Measurements from ENCODE around the gene SLC66A1. TPM values are rescaled to one million over a fixed set of nuclear protein-coding genes. Genes with fewer than 3 reads are reported as not detected.

SLC66A1 gene
- total RNA-seq, 1 donor from 2014 or later, result 11.3 TPM

DNA sequence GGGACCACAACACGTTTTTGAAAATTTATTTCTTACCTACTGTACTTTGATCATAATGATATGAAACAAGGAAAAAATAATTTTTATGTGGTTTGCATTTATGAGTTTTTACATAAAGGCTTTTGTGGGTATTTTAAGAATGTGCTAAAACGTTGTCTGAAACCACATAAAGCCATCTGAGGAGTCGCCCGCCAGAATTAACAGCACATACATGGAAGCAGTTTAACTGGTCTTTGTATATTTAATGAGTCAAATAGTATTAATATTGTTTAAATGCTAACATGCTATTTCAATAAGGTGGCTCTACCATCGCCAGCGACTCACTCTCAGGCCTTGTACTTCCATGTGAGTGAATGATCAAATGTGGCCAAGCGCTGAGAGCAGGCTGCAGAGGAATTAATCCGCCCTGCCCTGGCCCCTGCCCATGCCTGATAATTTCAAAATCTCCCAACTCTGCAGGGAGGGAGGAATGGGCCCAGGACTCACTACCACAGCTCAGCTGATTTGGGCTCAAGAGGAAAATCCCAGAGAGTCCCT lies 49.6 kb downstream of the SLC66A1 start:
- no peak for DNase-seq (ENCODE audit: low spot score)

GRCh38 chr1:19363536-19364152 lies 51.5 kb downstream of the SLC66A1 start:
- DNase-seq (ENCODE audit: low spot score), result no peak

GRCh38 chr1:19365721-19366120 lies 53.6 kb downstream of the SLC66A1 start:
- no peak for DNase-seq (ENCODE audit: low spot score)

DNA sequence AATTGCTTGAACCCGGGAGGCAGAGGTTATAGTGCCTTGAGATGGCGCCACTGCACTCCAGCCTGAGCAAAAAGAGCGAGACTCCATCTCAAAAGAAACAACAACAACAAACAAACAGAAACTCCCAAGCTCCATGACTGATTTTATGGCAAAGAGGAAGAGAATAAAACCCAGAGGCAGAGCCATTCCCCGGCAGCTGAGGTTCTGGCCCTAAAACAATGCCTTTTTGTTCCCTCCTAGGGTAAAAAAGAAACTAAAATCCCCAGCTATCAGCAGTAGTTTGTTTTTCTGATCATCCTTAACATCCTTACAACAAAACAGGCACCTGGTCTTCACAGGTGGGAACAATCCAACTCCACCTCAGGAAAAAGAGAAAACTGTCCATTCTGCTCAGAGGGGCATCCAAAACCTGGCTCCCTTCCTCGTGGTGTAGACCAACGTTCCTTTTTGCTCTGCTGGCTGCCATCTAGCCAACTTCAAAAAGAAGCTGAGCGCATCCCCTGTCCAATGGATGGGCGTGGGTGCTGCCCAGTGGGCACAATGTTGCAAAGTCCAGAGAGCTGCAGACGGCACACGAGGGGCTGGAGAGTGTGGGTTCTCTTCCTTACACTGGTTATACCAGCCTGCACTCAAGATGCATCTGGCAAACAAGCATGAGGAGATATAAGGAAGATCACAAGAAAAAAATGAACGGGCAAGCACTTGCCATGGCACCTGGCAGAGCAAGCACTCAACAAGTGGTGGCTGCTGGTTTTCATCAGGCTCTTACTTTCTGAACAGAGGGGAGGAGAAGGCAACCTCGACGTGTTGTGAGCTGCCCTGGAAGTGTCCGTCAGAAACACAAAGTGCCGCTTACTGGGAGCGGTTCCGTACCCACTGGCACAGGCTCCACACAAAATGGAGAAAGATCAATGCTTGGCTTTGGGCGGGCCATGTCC lies 54.7 kb downstream of the SLC66A1 start:
- DNase-seq (ENCODE audit: low spot score), result no peak

- DNase-seq (ENCODE audit: low spot score), result no peak
These were observed 55.5 kb downstream of the SLC66A1 start for GRCh38 chr1:19367584-19368041.

- DNase-seq (ENCODE audit: low spot score), result no peak
These were observed 55.9 kb downstream of the SLC66A1 start for GRCh38 chr1:19368050-19368449.

DNA sequence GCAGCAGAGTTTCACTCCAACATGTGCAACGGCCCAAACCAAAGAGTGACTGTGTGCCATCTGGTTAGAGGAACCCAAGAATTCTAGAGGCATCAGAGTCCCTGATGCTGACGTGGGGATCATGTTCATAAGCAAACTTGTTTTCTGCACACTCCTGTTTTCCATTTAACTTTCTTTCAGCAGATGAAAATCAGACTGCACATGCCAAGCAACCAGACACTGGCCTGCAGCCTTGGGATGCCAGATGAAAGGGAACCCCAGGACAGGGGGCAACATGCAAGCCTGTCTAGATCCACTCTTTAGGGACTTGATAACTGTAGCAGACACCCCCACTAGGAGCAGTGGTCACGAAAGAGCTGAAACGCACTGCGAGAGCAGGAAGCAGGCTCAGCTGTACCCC lies 56.8 kb downstream of the SLC66A1 start:
- DNase-seq (ENCODE audit: low spot score), result no peak

DNA sequence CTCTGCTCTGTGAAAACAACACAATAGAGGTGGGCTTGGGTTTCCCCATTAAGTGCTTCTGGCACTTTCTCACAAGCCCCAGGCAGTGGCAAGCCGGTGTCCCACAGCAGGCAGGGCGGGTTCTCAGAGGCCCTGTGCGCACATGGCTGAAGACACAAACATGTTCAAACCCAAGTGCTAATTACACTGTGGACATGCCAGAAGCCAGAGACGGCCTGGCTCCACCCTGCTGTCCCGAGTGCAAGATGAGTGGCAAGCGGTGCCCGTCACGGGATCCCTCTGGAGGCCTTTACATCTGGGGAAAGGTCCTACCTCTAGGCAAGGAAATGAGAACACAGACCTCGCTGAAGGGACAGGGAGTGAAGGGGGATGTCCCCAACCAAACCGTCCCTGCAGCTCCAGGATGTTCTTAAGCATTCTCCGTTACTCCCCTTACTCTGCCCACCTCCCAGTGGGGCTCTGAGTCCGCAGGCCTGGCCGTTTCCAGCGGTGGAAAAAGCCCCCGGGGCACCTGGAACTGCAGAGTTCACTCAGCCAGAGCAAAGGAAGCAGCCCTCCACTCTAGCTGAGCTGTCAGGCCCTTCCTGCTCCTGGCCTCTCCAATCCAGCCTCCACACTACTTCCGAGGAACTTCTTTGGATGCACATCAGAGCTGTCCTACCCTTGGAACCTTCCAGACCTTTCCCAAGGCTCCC lies 57.4 kb downstream of the SLC66A1 start:
- no peak for DNase-seq (ENCODE audit: low spot score)

- no peak for DNase-seq (ENCODE audit: low spot score)
These were observed 58.5 kb downstream of the SLC66A1 start for GRCh38 chr1:19370453-19371170.

- no peak for DNase-seq (ENCODE audit: low spot score)
These were observed 59.4 kb downstream of the SLC66A1 start for GRCh38 chr1:19371226-19372135.

DNA sequence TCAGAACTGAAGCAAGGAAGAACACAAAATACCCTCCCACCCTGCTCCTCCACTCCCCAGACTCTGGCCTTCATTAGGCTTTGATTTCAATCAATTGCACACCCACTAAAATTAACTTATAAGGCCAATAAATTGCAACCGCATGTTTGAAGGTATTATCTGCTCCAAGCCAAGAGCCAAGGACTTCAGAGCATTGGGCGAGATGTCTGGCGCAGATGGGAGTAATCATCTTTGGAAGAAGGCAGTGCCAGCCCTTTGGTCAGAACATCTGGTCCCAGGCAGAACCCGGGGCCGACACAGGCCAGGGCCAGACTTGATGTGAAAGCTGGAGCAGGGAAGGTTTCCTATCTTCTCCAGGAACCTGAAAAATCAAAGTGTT lies 60.0 kb downstream of the SLC66A1 start:
- no peak for DNase-seq (ENCODE audit: low spot score)

GRCh38 chr1:19372602-19373001 lies 60.5 kb downstream of the SLC66A1 start:
- DNase-seq (ENCODE audit: low spot score), result no peak

DNA sequence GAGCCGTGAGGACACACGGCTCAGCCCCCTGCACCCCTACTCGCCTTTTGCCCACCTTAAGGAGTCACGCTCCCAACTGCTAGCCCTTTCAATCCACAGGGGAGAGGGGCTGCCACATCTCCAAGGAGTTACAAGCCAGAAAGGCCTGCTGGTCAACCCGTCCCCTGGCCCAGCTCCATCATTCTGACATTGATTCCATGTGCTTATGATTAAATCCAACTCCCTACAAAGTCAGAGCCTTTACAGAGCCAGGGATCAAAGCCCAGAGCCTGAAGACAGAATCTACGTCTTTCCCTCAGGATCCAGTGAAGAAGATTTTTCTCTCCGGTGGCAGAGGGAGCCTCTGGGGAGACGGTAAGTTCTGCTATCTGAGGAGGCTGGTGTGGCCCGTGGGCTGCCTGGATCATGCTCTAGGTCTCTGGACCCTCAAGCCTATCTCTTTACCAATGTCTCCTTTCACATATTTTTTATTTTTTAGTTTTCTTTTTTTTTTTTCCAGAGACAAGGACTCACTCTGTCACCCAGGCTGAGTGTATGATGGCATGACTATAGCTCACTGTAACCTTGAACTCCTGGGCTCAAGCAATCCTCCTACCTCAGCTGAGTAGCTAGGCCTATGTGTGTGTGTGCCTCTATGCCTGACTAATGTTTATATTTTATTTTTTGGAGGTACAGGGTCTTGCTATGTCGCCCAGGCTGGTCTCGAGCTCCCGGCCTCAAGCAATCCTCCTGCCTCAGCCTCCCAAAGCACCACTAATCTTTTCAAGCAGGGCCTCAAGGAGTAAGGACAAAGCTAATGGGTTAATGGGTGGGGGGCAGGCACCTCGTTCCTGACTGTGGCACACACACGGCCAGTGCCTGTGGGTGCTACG lies 61.3 kb downstream of the SLC66A1 start:
- DNase-seq (ENCODE audit: low spot score), result no peak

- no peak for DNase-seq (ENCODE audit: low spot score)
These were observed 62.1 kb downstream of the SLC66A1 start for GRCh38 chr1:19374083-19374801.

DNA sequence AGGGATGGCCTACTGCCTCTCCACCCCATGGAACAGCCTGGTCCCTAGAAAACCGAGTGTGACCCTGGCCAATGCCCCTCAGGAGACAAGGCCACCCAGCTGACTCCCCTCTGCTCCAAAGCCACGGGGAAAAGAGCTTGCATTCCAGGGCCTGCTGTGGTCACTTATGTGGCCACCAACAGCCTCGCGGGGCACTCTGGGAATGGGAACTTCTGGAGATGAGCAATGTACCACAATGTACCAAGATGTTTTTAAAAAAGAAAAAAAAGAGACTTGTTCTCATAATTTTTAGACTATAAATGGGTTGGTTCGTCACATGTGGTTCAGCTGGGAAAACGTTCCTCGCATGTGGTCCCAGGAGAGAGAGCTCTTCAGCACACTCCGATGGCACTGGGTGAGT lies 62.8 kb downstream of the SLC66A1 start:
- no peak for DNase-seq (ENCODE audit: low spot score)

DNA sequence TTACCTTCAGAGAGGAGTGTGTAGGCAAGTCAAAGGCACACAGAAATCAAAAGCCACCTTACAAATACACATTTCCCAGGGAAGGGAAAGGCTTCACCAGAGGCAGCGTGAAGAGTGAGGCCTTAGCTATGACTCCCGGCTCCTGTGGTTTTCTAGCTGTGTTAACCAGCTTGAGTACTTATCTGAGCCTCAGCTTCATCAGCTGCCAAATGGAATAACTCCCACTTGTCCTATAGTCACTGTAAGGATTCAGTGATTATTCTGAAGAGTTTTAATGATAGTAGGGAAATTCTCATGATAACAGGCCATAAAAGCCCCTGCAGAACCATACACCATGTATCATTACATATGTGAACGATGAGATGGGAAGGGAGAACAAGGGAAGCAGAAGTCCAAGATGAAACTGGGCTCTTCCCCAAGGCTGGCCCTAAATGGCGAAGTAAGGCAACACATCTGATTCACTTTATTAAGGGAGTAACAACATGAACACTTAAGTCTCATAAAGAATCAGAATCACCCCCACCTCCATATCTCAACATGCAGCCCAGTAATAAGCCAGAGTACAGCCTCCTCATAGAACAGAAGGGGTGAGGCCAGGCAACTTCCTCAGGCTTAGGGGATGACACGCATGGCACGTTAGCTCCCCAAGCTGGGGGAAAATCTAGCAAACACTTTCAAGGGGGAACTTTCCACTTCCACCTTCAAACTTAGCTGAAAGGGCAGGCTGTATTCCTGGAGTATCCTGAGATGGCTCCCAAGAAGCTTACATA lies 63.7 kb downstream of the SLC66A1 start:
- no peak for DNase-seq (ENCODE audit: low spot score)

- DNase-seq (ENCODE audit: low spot score), result no peak
These were observed 64.6 kb downstream of the SLC66A1 start for GRCh38 chr1:19376428-19377372.
